BJ (cell line): ENCODE measurements around the gene ZFAND3. TPM values are rescaled to one million over a fixed set of nuclear protein-coding genes. Genes with fewer than 3 reads are reported as not detected.

Experiments
- CTCF ChIA-PET: fragments of 350-600 bp; formaldehyde crosslinking; extraction: SDS; loops from one replicate; lab custom pipeline; 2021; ENCODE audit warnings: antibody characterized with exemption, inconsistent platforms; lab: Yijun Ruan, JAX
- POLR2A ChIA-PET: fragments of 300-600 bp; sonication (Branson Sonifier 250); formaldehyde crosslinking; extraction: SDS; loops from one replicate; lab custom pipeline; 2021; ENCODE audit warnings: antibody characterized with exemption; lab: Charles Lee
- DNase-seq: peaks from one replicate; pipeline ENCODE4 v3.0.0-alpha.2; 2011; ENCODE audit warnings: low read depth
- H3K27me3 ChIP-seq: 2 replicates; pipeline ENCODE4 v1.6.0; 2011; ENCODE audit warnings: low read length; ENCODE audit not compliant: control insufficient read depth, insufficient read depth
- H3K36me3 ChIP-seq: 2 replicates; pipeline ENCODE4 v1.5.1; 2011; ENCODE audit warnings: low read length; ENCODE audit not compliant: control insufficient read depth, insufficient read depth
- H3K4me3 ChIP-seq: 2 replicates; pipeline ENCODE4 v1.5.1; 2011; ENCODE audit warnings: low read depth, mild to moderate bottlenecking, control low read depth, low read length
- polyA plus RNA-seq: library from polyadenylated mRNA; depleted of rRNA; stranded (reverse); fragments of >200 nt; gene quantifications from 2 replicates; pipeline ENCODE4 v1.2.3, GENCODE V29; 2011
- TF ChIP-seq, protein P1 (sequence below): IDR thresholded peaks from 2 replicates; pipeline ENCODE4 v1.5.1; 2011; ENCODE audit warnings: low read depth, mild to moderate bottlenecking, control low read depth, inconsistent platforms, low read length, moderate library complexity; ENCODE audit not compliant: insufficient read depth

The ZFAND3 gene
- polyA plus RNA-seq, 1 experiment, result 15.5 TPM

DNA sequence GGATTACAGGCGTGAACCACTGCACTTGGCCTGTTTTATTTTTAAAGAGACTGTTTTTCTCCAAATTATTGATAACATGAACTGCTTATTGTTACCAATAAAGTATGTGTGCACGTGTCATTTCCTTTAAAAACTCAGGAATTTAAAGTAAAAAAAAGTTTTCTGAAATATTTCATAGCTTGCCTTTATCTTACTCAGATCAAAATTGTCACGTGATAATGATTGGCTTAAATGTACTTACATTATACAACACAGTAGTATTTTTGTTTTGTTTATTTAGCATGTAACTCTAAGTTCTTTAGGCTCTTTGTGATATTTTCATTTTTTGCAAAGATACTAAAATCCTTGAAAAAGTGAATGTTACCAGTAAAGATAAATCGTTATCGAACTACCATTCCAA, 174.1 kb downstream of the ZFAND3 start:
- TF ChIP-seq, protein P1, sequence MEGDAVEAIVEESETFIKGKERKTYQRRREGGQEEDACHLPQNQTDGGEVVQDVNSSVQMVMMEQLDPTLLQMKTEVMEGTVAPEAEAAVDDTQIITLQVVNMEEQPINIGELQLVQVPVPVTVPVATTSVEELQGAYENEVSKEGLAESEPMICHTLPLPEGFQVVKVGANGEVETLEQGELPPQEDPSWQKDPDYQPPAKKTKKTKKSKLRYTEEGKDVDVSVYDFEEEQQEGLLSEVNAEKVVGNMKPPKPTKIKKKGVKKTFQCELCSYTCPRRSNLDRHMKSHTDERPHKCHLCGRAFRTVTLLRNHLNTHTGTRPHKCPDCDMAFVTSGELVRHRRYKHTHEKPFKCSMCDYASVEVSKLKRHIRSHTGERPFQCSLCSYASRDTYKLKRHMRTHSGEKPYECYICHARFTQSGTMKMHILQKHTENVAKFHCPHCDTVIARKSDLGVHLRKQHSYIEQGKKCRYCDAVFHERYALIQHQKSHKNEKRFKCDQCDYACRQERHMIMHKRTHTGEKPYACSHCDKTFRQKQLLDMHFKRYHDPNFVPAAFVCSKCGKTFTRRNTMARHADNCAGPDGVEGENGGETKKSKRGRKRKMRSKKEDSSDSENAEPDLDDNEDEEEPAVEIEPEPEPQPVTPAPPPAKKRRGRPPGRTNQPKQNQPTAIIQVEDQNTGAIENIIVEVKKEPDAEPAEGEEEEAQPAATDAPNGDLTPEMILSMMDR, result no peak
- H3K27me3 ChIP-seq, result no peaks in the 10 kb centered on the region
- no peak overlapping the region for H3K4me3 ChIP-seq
- no peaks in the 10 kb centered on the region for H3K36me3 ChIP-seq
- ChIA-PET CTCF (interaction anchor here (0.6 to 1.6 kb wide), 2 partner anchors 11 to 203 kb away, joined by 3 to 8 read pairs; no protein-coding TSS in a partner anchor), POLR2A (interaction anchor here (0.5 kb wide), 1 partner anchor 114 kb away, joined by 3 read pairs; no protein-coding TSS in a partner anchor)
- no peak for DNase-seq

DNA sequence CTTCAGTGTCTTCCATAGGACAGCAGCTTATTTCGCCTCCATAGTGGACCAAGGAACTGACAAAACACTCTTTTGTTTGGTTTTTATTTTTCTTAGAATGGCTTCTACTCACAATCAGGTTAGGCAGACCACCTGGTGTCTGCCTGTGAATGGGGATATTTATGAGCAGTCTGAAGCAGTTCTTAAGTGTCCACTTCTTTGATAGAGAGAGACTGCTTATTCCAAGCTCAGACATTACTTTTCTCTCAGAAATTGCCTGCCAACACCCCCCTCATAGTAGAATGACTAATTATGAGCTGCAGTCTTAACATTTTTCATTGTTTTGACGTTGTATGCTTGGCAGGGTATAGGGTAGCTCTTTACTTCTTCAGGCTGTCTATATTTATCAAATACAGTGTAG, 174.7 kb downstream of the ZFAND3 start:
- TF ChIP-seq, protein P1, result no peak
- Histone ChIP-seq H3K27me3 (no peaks in the 10 kb centered on the region), H3K36me3 (no peaks in the 10 kb centered on the region), H3K4me3 (no peak overlapping the region)
- no peak for DNase-seq
- CTCF ChIA-PET, result interaction anchor here (1.1 to 1.6 kb wide), 2 partner anchors 12 to 14 kb away, joined by 3 to 8 read pairs; no protein-coding TSS in a partner anchor
- POLR2A ChIA-PET, result interaction anchor here (0.5 to 0.7 kb wide), 2 partner anchors 114 to 381 kb away, joined by 3 to 5 read pairs; no protein-coding TSS in a partner anchor

DNA sequence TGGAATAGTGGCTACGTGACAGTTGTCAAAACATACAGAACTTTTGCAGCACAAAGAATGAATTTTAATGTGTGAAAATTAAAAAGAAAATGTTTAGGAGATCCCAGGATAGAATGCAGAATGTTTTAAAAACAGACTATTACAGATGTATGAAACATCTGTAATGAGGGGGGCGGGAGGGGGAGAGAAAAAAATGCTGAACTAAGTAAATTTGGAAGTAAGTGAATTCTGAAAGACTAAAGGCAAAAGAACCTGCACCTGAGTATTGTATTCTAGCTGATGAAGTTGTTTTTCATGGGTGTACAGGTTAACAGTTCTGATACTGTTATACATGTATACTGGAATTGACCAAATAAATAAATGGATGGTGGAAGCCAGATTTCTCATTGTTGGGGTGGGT, 178.8 kb downstream of the ZFAND3 start:
- H3K36me3 ChIP-seq, result no peaks in the 10 kb centered on the region
- POLR2A ChIA-PET, result no interaction called here
- H3K27me3 ChIP-seq, result no peaks in the 10 kb centered on the region
- TF ChIP-seq, protein P1, result no peak
- CTCF ChIA-PET, result no interaction called here
- DNase-seq, result no peak
- H3K4me3 ChIP-seq, result no peak overlapping the region

DNA sequence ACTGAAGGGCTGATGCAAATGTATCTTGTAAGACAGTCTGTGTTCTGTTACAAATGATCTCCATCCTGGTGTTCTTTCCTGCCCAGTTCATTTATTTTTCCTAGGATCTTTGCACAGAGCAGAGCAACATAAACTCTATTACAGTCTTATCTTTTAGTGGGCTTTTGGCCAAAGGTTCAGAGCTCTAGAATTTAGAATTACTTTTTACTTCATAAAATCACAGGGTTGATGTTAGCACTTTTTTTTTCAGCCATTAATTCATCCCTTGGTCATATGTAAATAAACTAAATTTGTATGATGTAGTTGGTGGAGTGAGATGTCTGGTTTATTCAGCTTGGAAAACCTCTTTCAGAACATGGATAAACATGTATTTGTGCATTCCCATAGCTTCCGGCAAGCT, 181.9 kb downstream of the ZFAND3 start:
- ChIA-PET CTCF (interaction anchor here (0.6 to 0.7 kb wide), 2 partner anchors 42 to 307 kb away, joined by 3 read pairs; no protein-coding TSS in a partner anchor), POLR2A (interaction anchor here (0.5 kb wide), 1 partner anchor 786 kb away, joined by 3 read pairs; no protein-coding TSS in a partner anchor)

DNA sequence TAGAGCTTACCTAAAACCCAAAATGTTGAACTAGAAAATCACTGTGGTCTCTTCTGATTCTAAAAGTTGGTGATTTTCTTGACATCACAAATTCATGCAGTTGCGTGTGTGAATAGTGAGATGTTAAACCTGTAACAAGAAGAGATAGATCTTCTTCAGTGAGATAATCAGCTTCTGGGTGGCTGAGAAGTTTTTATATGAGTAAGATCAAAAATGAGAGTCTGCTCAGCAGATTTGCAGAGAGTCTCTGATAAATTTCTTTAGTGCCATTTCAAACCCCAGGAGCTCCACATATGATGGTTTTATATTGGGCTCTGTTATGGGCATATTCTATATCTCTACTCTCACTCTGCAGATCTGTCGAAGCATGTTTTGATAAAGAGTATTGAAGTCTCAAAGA, 185.4 kb downstream of the ZFAND3 start:
- CTCF ChIA-PET, result no interaction called here
- Histone ChIP-seq H3K4me3 (no peak overlapping the region), H3K27me3 (no peaks in the 10 kb centered on the region), H3K36me3 (no peaks in the 10 kb centered on the region)
- no peak for DNase-seq
- POLR2A ChIA-PET, result no interaction called here
- TF ChIP-seq, protein P1, result no peak

More for the DNA sequence above, 181.9 kb downstream of the ZFAND3 start:
- Histone ChIP-seq H3K27me3 (no peaks in the 10 kb centered on the region), H3K36me3 (no peaks in the 10 kb centered on the region), H3K4me3 (no peak overlapping the region)
- DNase-seq, result no peak
- TF ChIP-seq, protein P1, result no peak
